NCI-H2227 (cell line): Measurements from ENCODE around the gene LGR4.
"Not testable (repeated sequence)": the region's sequence is repeated elsewhere in the genome, so short reads cannot be mapped to it uniquely, and the experiment has no call there.

Experiments
- DNase-seq: peaks from one replicate; lab custom pipeline; 2025; ENCODE audit not compliant: unreplicated experiment; lab: John Stamatoyannopoulos, UW

LGR4 gene, protein sequence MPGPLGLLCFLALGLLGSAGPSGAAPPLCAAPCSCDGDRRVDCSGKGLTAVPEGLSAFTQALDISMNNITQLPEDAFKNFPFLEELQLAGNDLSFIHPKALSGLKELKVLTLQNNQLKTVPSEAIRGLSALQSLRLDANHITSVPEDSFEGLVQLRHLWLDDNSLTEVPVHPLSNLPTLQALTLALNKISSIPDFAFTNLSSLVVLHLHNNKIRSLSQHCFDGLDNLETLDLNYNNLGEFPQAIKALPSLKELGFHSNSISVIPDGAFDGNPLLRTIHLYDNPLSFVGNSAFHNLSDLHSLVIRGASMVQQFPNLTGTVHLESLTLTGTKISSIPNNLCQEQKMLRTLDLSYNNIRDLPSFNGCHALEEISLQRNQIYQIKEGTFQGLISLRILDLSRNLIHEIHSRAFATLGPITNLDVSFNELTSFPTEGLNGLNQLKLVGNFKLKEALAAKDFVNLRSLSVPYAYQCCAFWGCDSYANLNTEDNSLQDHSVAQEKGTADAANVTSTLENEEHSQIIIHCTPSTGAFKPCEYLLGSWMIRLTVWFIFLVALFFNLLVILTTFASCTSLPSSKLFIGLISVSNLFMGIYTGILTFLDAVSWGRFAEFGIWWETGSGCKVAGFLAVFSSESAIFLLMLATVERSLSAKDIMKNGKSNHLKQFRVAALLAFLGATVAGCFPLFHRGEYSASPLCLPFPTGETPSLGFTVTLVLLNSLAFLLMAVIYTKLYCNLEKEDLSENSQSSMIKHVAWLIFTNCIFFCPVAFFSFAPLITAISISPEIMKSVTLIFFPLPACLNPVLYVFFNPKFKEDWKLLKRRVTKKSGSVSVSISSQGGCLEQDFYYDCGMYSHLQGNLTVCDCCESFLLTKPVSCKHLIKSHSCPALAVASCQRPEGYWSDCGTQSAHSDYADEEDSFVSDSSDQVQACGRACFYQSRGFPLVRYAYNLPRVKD

GRCh38 chr11:27472398-27473016 is at the start of gene LGR4:
Gene LGR4, minus strand, starts transcription at chr11:27472790. Its CDS starts 488 bp downstream, at chr11:27472302.
- DNase-seq = peak; percentile 98

GRCh38 chr11:27520226-27520625 is 47.6 kb upstream of the LGR4 start:
- DNase-seq = no peak

DNA sequence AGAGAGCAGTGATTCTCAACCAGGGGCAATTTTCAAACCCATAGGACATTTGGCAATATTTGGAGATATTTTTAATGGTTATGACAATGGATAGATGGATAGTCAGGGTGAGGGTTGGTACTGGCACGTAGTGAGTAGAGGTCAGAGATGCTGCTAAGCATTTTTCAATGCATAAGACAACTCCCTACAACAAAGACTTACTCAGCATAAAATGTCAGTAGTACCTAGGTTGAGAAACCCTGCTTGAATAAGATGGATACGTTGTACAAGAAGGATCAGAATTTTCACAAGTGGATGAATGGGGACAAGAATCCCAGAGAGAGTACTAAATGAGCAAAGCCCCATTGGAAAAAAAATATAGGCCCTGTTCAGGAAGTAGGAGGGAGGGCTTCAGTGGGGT is 45.9 kb upstream of the LGR4 start:
- no peak for DNase-seq

GRCh38 chr11:27517490-27517889 is 44.9 kb upstream of the LGR4 start:
- not testable (repeated sequence) for DNase-seq

GRCh38 chr11:27514558-27514957 is 42.0 kb upstream of the LGR4 start:
- no peak for DNase-seq

DNA sequence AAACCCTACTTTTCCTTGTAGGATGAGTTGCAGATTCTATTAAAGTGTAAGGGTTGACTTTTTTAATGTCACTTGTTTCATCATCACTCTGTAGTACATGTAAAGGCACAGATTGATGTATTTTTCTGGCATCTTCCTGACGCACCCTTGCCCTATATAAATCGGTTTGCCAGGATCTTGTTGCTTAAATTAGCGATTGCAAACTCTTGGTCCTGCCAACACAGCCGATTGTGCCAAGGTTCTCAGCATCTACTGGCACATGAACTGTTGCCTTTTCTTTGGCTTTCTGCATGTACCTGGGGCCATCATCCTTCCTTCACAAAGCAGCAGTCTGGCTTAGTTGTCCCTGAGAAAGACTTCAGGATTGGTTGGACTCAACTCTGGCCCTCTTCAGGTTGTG is 41.5 kb upstream of the LGR4 start:
- DNase-seq = no peak

DNA sequence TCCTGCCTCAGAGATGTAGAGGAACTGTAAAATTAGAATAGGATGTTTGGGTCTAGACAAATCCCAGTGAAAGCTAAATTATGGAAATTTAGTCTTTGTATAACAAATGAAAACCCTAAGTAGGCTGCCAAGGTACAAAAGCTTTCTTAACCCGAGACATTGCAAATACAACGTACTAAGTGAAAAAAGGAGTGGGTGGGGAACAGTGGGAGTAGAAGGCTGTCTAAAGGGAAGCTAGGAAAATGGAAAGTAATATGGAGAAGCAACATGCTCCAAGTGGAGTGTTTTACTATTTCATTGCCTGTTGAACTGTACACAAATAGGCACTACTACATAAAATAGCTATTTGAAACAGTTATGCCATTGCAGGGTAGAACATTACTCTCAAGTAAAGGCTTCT is 40.8 kb upstream of the LGR4 start:
- DNase-seq = no peak

DNA sequence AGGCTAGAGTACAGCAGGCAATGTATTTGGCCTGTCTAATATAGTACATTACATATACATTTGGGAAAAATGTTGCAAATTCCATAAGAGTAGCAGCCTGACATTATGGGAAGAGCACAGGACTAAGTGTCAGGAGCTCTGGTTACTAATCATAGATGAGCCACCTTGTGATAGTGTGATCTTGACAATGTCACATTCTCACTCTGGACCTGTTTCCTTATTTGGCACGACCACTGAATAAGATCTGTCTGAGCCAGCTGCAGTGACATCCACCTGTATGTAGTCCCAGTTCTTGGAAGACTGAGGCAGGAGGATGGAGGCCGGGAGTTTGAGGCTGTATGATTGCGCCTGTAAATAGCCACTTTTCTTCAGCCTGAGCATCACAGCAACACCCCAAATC is 39.6 kb upstream of the LGR4 start:
- DNase-seq = no peak

GRCh38 chr11:27509908-27510307 is 37.3 kb upstream of the LGR4 start:
- no peak for DNase-seq

DNA sequence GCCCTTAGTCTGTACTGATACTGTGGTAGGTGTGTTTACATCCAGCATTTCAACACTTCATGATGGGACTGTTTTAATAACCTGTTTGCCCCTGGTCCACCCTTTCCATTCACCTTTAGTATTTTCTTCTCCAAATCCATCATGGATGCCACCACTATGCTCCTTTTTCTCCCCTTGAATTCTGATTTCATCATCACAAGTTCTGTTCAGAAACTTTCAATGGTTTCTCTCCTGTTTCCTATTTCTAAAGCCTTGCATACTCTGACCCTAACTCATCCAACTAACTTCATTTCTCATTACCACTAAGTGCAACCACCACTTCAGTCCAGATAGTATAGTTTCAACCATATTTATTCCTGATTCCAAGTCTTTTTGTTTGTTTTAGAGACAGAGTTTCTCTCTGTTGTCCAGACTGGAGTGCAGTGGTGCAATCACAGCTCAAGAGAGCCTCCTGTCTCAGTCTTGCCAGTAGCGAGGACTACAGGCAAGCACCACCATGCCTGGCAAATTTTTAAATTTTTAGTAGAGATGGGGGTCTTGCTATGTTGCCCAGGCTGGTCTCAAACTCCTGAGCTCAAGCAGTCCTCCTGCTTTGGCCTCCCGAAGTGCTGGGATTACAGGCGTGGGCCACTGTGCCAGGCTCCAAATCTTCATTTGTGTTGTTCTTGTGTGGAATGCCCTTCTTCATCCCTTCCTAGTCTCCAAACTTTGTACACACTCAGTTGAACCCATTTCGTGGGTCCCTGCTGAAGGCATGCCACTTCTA is 35.1 kb upstream of the LGR4 start:
- DNase-seq = no peak

- peak; percentile 96 for DNase-seq
Observed at GRCh38 chr11:27506200-27507182, 33.9 kb upstream of the LGR4 start, which contains the start of gene LIN7C. Gene LIN7C, minus strand, starts transcription at chr11:27506769. Its CDS starts 17 bp downstream, at chr11:27506752.

GRCh38 chr11:27505781-27506180 is 33.2 kb upstream of the LGR4 start:
- no peak for DNase-seq

- DNase-seq = no peak
Observed at GRCh38 chr11:27504205-27504604, 31.6 kb upstream of the LGR4 start.

DNA sequence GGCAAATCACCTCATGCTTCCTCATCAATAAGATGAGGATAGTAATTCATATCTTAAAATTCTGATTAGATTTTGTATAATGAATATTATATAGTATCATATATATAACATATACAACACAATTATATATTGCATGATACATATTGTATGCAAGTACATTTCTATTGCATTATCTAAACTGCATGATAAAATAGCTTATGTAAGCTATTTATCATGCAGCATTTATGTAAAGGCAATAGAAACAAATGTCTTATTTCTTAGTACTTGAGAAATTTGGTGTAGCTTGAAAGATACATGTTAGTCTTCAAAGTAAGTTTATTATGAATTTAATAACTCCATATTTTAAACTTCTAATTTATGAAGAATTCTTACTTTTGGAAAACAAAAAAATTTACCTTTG is 28.5 kb upstream of the LGR4 start:
- DNase-seq = no peak

DNA sequence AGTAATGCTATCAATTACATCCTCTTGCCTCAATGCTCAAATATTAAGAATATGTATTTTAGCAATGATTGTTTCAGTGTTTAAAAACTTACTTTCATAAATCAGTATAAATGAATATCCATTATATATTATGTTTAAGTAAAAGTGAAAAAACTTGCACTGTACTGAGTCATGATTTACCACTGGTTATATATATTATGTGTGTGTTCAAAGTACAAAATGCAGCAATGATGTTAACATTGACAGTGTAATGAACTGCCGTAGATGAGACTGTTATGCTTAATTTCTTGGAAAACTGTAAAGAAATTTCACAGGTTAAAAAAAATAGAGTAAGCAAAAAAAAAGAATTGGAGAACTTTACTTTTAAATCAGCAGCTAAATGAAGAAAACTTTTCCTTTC is 25.3 kb upstream of the LGR4 start:
- no peak for DNase-seq

DNA sequence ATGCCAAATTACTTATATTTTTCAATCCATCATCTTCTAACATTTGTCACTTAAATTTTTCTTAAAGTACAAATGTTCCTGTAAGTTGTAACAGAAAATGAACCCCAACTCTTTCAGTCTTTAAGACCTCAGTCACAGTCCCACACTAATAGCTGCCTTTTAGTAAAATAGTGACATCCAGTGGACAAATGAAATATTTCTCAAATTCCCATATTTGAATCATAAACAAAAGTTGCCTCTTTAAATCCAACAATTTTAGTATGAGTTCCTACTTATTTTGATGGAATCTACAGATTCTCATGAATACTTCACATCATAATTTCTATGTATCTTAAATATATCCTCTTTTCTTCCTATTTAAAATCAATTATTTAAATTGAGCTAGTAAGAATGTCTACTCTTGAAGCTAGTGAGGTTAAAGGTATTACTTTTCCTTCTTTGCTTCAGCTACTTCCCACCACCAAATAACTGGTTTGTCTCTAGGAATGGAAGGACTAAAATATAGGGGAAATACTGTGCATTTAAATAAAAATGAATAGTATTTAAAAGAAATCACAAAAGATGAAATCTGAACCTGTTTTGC is 24.8 kb upstream of the LGR4 start:
- DNase-seq = peak; percentile 42

- DNase-seq = no peak
Observed at GRCh38 chr11:27496461-27496860, 23.9 kb upstream of the LGR4 start.

DNA sequence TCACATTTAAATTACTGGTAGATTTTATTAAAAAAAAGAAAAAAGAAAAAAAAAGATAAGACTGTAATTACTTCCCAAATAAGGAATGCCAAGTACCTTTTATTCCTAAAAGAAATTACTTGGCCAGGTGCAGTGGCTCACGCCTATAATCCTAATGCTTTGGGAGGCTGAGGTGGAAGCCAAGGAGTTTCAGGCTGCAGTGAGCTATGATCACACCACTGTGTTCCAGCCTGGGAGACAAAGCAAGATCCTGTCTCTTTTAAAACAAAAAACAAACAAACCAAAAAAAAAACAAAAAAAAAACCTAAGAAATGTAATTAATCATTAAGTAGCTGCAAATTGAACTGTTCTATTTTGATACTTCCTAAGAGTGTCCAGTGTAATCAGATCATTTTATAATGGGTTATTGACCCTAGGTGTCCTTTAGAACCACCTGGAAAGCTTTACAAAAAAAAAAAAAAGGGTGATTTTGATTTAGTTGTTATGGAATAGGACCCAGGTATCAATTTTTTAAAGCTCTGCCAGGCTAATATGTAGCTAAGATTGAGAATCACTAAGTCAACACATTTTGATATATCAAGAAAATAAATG is 23.2 kb upstream of the LGR4 start:
- no peak for DNase-seq

DNA sequence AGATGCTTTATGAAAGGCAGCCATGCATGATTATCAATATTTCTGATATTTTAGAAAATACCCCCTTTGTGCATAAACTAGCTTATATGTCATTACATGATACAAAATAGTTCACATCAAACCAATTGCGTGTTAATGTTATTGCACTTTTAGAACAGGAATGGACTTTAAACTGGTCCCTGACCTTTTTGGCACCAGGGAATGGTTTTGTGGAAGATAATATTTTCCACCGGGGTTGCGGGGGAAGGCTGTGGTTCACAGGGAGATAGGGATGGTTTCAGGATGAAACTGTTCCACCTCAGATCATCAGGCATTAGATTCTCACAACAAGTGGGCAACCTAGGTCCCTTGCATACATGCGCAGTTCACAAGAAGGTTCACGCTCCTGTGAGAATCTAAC is 16.5 kb upstream of the LGR4 start:
- DNase-seq = no peak
